Colonic mucosa (tissue), 4 donors: ENCODE measurements around the gene UNC80. TPM values are rescaled to one million over a fixed set of nuclear protein-coding genes. Genes with fewer than 3 reads are reported as not detected.

Experiments used
- DNase-seq: peaks from one replicate; pipeline ENCODE4 v3.0.0-alpha.2; 2020
- H3K27ac ChIP-seq: fragments of 200-600 bp; one replicate; pipeline ENCODE4 v1.8.0; 2021
- H3K27me3 ChIP-seq: fragments of 200-600 bp; one replicate; pipeline ENCODE4 v1.8.0; 2021
- H3K36me3 ChIP-seq: fragments of 200-600 bp; one replicate; pipeline ENCODE4 v1.8.0; 2021
- H3K4me1 ChIP-seq: fragments of 200-600 bp; one replicate; pipeline ENCODE4 v1.8.0; 2021; ENCODE audit warnings: mild to moderate bottlenecking
- H3K4me3 ChIP-seq: fragments of 200-600 bp; one replicate; pipeline ENCODE4 v1.8.0; 2021
- H3K9ac ChIP-seq, 2 donors: one replicate each; pipeline ENCODE4 v1.7.0; 2013; ENCODE audit warnings: control low read depth in 2 of 2, low read depth in 2 of 2, low read length in 2 of 2
- H3K9me3 ChIP-seq: fragments of 200-600 bp; one replicate; pipeline ENCODE4 v1.8.0; 2021
- CTCF ChIP-seq: fragments of 200-600 bp; IDR thresholded peaks from one replicate; pipeline ENCODE4 v1.8.0; 2022; ENCODE audit warnings: antibody characterized with exemption, mild to moderate bottlenecking
- intact Hi-C: fragments of 100-400 bp; cut with DNase I; formaldehyde crosslinking; loops from one replicate; pipeline ENCODE4 v1.14.1; 2022
- total RNA-seq, 2 donors: library from RNA; stranded (reverse); fragmentation: NEBNext Ultra II Directional in 1 of 2; extraction: Animal tissue kit (Norgen Biotek cat#: 25700) in 1 of 2; gene quantifications; one replicate each; pipeline ENCODE4 v1.2.1, GENCODE V29; 2021
- donor health status: healthy.
- donor health status: DM: no; HTN: no; CAD: no.
- donor health status: DM: no; HTN: no; CAD: no.

The UNC80 gene
- total RNA-seq, 2 donors from 2014 or later: 0.16 TPM; not detected in 1

- Histone ChIP-seq H3K4me3 (no peak overlapping the region), H3K27me3 (no peaks in the 10 kb centered on the region), H3K9me3 (no peaks in the 10 kb centered on the region), H3K27ac (no peak overlapping the region), H3K36me3 (no peaks in the 10 kb centered on the region), H3K4me1 (no peaks in the 10 kb centered on the region), H3K9ac (no peak overlapping the region)
- no peak for DNase-seq
- intact Hi-C loops: no loop called here
- no peak for TF ChIP-seq CTCF
Measured at GRCh38 chr2:209741953-209742352, 29.7 kb upstream of the UNC80 start.

GRCh38 chr2:209753020-209753419 lies 18.6 kb upstream of the UNC80 start:
- no peak overlapping the region for H3K4me3 ChIP-seq
- no peak overlapping the region for H3K9ac ChIP-seq

GRCh38 chr2:209757163-209757562 lies 14.5 kb upstream of the UNC80 start:
- no peaks in the 10 kb centered on the region for H3K27me3 ChIP-seq
- no peaks in the 10 kb centered on the region for H3K9me3 ChIP-seq
- intact Hi-C loops: no loop called here
- no peak for TF ChIP-seq CTCF
- no peaks in the 10 kb centered on the region for H3K4me1 ChIP-seq
- no peak overlapping the region for H3K9ac ChIP-seq
- H3K27ac ChIP-seq: no peak overlapping the region
- no peak for DNase-seq
- no peak overlapping the region for H3K4me3 ChIP-seq
- no peaks in the 10 kb centered on the region for H3K36me3 ChIP-seq

More at GRCh38 chr2:209753020-209753419, 18.6 kb upstream of the UNC80 start:
- intact Hi-C loops: no loop called here
- no peaks in the 10 kb centered on the region for H3K36me3 ChIP-seq
- no peaks in the 10 kb centered on the region for H3K4me1 ChIP-seq
- TF ChIP-seq CTCF: no peak
- H3K9me3 ChIP-seq: no peaks in the 10 kb centered on the region
- no peak for DNase-seq
- H3K27me3 ChIP-seq: no peaks in the 10 kb centered on the region
- no peak overlapping the region for H3K27ac ChIP-seq

- Histone ChIP-seq H3K4me3 (no peak overlapping the region), H3K27me3 (no peaks in the 10 kb centered on the region), H3K36me3 (no peaks in the 10 kb centered on the region), H3K9me3 (no peaks in the 10 kb centered on the region), H3K4me1 (no peaks in the 10 kb centered on the region), H3K27ac (no peak overlapping the region), H3K9ac (no peak overlapping the region)
- intact Hi-C loops: no loop called here
- TF ChIP-seq CTCF: no peak
- DNase-seq: no peak
Measured at GRCh38 chr2:209761566-209761965, 10.1 kb upstream of the UNC80 start.

GRCh38 chr2:209762563-209762962 lies 9.1 kb upstream of the UNC80 start:
- no peak overlapping the region for H3K27ac ChIP-seq
- no peak for DNase-seq
- no peaks in the 10 kb centered on the region for H3K9me3 ChIP-seq
- no peaks in the 10 kb centered on the region for H3K36me3 ChIP-seq
- H3K9ac ChIP-seq: no peak overlapping the region
- intact Hi-C loops: no loop called here
- no peak for TF ChIP-seq CTCF
- no peaks in the 10 kb centered on the region for H3K27me3 ChIP-seq
- no peak overlapping the region for H3K4me3 ChIP-seq
- H3K4me1 ChIP-seq: no peaks in the 10 kb centered on the region

GRCh38 chr2:209763106-209763505 lies 8.5 kb upstream of the UNC80 start:
- intact Hi-C loops: no loop called here
- no peak overlapping the region for H3K27ac ChIP-seq
- H3K9ac ChIP-seq: no peak overlapping the region
- no peaks in the 10 kb centered on the region for H3K9me3 ChIP-seq
- no peaks in the 10 kb centered on the region for H3K27me3 ChIP-seq
- H3K4me3 ChIP-seq: no peak overlapping the region
- H3K4me1 ChIP-seq: no peaks in the 10 kb centered on the region
- H3K36me3 ChIP-seq: no peaks in the 10 kb centered on the region
- TF ChIP-seq CTCF: no peak
- no peak for DNase-seq
